ENCODE measurements around the gene UBTD2.

UBTD2 gene

DNA sequence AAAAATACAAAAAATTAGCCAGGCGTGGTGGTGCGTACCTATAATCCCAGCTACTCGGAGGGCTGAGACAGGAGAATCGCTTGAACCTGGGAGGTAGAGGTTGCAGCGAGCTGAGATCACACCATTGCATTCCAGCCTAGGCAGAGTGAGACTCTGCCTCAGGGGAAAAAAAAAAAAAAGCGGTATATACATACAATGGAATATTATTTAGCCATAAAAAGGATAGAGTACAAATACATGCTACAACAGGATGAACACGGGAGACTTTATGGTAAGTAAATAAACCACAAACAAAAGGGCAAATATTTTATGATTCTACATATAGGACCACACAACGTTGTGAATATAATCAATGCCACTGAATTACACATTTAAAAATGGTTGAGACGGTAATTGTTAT lies 5.2 kb downstream of the UBTD2 start:
- no peaks in the 10 kb centered on the region for H3K27me3 ChIP-seq (ENCODE audit: control insufficient read depth, insufficient read depth, low read length)
- no peaks in the 10 kb centered on the region for H3K36me3 ChIP-seq (ENCODE audit: control insufficient read depth, insufficient read depth, low read length)
- no peak overlapping the region for H3K4me3 ChIP-seq (ENCODE audit: low read length)
- H3K9me3 ChIP-seq (ENCODE audit: control insufficient read depth, insufficient read depth, low read length), result no peaks in the 10 kb centered on the region
- WGBS (ENCODE audit: insufficient coverage, insufficient read length), result no CpG with 5 or more reads among the region's 9 CpGs
- no peak for DNase-seq (ENCODE audit: low read depth, low spot score)
- H3K4me1 ChIP-seq (ENCODE audit: control insufficient read depth, insufficient read depth, low read length), result peaks cover 1% of the 10 kb centered on the region; the same call in 1 of the 2 replicates
- no peak overlapping the region for H3K27ac ChIP-seq (ENCODE audit: low read length)

GRCh38 chr5:172276214-172276613 lies 7.3 kb downstream of the UBTD2 start:
- Histone ChIP-seq H3K27me3 (ENCODE audit: control insufficient read depth, insufficient read depth, low read length) (no peaks in the 10 kb centered on the region), H3K27ac (ENCODE audit: low read length) (no peak overlapping the region)

GRCh38 chr5:172274951-172275753 lies 8.4 kb downstream of the UBTD2 start:
- H3K27me3 ChIP-seq (ENCODE audit: control insufficient read depth, insufficient read depth, low read length), result no peaks in the 10 kb centered on the region
- H3K9me3 ChIP-seq (ENCODE audit: control insufficient read depth, insufficient read depth, low read length), result no peaks in the 10 kb centered on the region
- WGBS (ENCODE audit: insufficient coverage, insufficient read length), result 100% methylated on average over 1 of the region's 14 CpGs
- H3K4me3 ChIP-seq (ENCODE audit: low read length), result no peak overlapping the region
- DNase-seq (ENCODE audit: low read depth, low spot score), result no peak
- H3K27ac ChIP-seq (ENCODE audit: low read length), result no peak overlapping the region
- H3K36me3 ChIP-seq (ENCODE audit: control insufficient read depth, insufficient read depth, low read length), result no peaks in the 10 kb centered on the region
- no peaks in the 10 kb centered on the region; the same call in 1 of the 2 replicates for H3K4me1 ChIP-seq (ENCODE audit: control insufficient read depth, insufficient read depth, low read length)

More at GRCh38 chr5:172276214-172276613, 7.3 kb downstream of the UBTD2 start:
- no peak overlapping the region for H3K4me3 ChIP-seq (ENCODE audit: low read length)
- no CpG with 5 or more reads among the region's 3 CpGs for WGBS (ENCODE audit: insufficient coverage, insufficient read length)
- no peaks in the 10 kb centered on the region for H3K36me3 ChIP-seq (ENCODE audit: control insufficient read depth, insufficient read depth, low read length)
- DNase-seq (ENCODE audit: low read depth, low spot score), result no peak
- H3K4me1 ChIP-seq (ENCODE audit: control insufficient read depth, insufficient read depth, low read length), result peaks cover under 1% of the 10 kb centered on the region; the same call in 1 of the 2 replicates
- no peaks in the 10 kb centered on the region for H3K9me3 ChIP-seq (ENCODE audit: control insufficient read depth, insufficient read depth, low read length)

- Histone ChIP-seq H3K27me3 (ENCODE audit: control insufficient read depth, insufficient read depth, low read length) (no peaks in the 10 kb centered on the region), H3K4me3 (ENCODE audit: low read length) (no peak overlapping the region), H3K27ac (ENCODE audit: low read length) (no peak overlapping the region), H3K4me1 (ENCODE audit: control insufficient read depth, insufficient read depth, low read length) (no peaks in the 10 kb centered on the region), H3K9me3 (ENCODE audit: control insufficient read depth, insufficient read depth, low read length) (no peaks in the 10 kb centered on the region), H3K36me3 (ENCODE audit: control insufficient read depth, insufficient read depth, low read length) (no peaks in the 10 kb centered on the region)
- 100% methylated on average over 1 of the region's 4 CpGs for WGBS (ENCODE audit: insufficient coverage, insufficient read length)
- DNase-seq (ENCODE audit: low read depth, low spot score), result no peak
These were observed 15.6 kb downstream of the UBTD2 start for GRCh38 chr5:172267943-172268342.

- no peaks in the 10 kb centered on the region for H3K27me3 ChIP-seq (ENCODE audit: control insufficient read depth, insufficient read depth, low read length)
- no peak overlapping the region for H3K4me3 ChIP-seq (ENCODE audit: low read length)
- no peaks in the 10 kb centered on the region for H3K4me1 ChIP-seq (ENCODE audit: control insufficient read depth, insufficient read depth, low read length)
- H3K27ac ChIP-seq (ENCODE audit: low read length), result no peak overlapping the region
- H3K9me3 ChIP-seq (ENCODE audit: control insufficient read depth, insufficient read depth, low read length), result no peaks in the 10 kb centered on the region
- no peak for DNase-seq (ENCODE audit: low read depth, low spot score)
- no peaks in the 10 kb centered on the region for H3K36me3 ChIP-seq (ENCODE audit: control insufficient read depth, insufficient read depth, low read length)
- WGBS (ENCODE audit: insufficient coverage, insufficient read length), result no CpG with 5 or more reads among the region's 4 CpGs
These were observed 16.9 kb downstream of the UBTD2 start for GRCh38 chr5:172266676-172267092.

- Histone ChIP-seq H3K36me3 (ENCODE audit: control insufficient read depth, insufficient read depth, low read length) (no peaks in the 10 kb centered on the region), H3K4me3 (ENCODE audit: low read length) (no peak overlapping the region), H3K9me3 (ENCODE audit: control insufficient read depth, insufficient read depth, low read length) (no peaks in the 10 kb centered on the region), H3K27me3 (ENCODE audit: control insufficient read depth, insufficient read depth, low read length) (no peaks in the 10 kb centered on the region), H3K4me1 (ENCODE audit: control insufficient read depth, insufficient read depth, low read length) (no peaks in the 10 kb centered on the region), H3K27ac (ENCODE audit: low read length) (no peak overlapping the region)
- no peak for DNase-seq (ENCODE audit: low read depth, low spot score)
- WGBS (ENCODE audit: insufficient coverage, insufficient read length), result no CpG with 5 or more reads among the region's 10 CpGs
These were observed 17.4 kb downstream of the UBTD2 start for GRCh38 chr5:172266071-172266675.

GRCh38 chr5:172264815-172265395 lies 18.7 kb downstream of the UBTD2 start:
- Histone ChIP-seq H3K36me3 (ENCODE audit: control insufficient read depth, insufficient read depth, low read length) (no peaks in the 10 kb centered on the region), H3K4me3 (ENCODE audit: low read length) (no peak overlapping the region), H3K27ac (ENCODE audit: low read length) (no peak overlapping the region), H3K27me3 (ENCODE audit: control insufficient read depth, insufficient read depth, low read length) (no peaks in the 10 kb centered on the region), H3K9me3 (ENCODE audit: control insufficient read depth, insufficient read depth, low read length) (no peaks in the 10 kb centered on the region), H3K4me1 (ENCODE audit: control insufficient read depth, insufficient read depth, low read length) (no peaks in the 10 kb centered on the region)
- no peak for DNase-seq (ENCODE audit: low read depth, low spot score)
- WGBS (ENCODE audit: insufficient coverage, insufficient read length), result no CpG with 5 or more reads among the region's 4 CpGs

DNA sequence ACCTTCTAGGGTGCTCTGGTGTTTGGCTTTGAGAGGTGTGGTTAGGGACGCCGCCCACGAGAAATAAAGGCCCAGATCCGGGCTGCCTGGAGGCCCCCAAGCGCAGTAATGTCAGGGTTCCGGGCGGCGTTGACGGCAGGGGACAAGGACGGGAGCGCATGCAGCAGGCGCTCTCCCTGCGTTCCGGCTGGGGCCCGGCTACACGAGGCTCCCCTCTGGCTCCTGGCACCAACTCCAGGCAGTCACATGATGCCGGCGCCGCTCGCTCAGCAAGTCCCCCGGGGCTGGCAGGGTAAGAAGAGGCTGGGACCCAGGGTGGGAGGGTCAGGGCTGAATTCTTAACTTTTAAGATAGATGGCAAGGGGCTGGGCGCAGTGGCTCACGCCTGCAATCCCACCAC lies 28.1 kb downstream of the UBTD2 start:
- Histone ChIP-seq H3K4me1 (ENCODE audit: control insufficient read depth, insufficient read depth, low read length) (no peaks in the 10 kb centered on the region), H3K36me3 (ENCODE audit: control insufficient read depth, insufficient read depth, low read length) (peaks cover 10% of the 10 kb centered on the region), H3K27me3 (ENCODE audit: control insufficient read depth, insufficient read depth, low read length) (no peaks in the 10 kb centered on the region), H3K4me3 (ENCODE audit: low read length) (no peak overlapping the region), H3K9me3 (ENCODE audit: control insufficient read depth, insufficient read depth, low read length) (no peaks in the 10 kb centered on the region), H3K27ac (ENCODE audit: low read length) (no peak overlapping the region)
- DNase-seq (ENCODE audit: low read depth, low spot score), result no peak
- WGBS (ENCODE audit: insufficient coverage, insufficient read length), result no CpG with 5 or more reads among the region's 23 CpGs

DNA sequence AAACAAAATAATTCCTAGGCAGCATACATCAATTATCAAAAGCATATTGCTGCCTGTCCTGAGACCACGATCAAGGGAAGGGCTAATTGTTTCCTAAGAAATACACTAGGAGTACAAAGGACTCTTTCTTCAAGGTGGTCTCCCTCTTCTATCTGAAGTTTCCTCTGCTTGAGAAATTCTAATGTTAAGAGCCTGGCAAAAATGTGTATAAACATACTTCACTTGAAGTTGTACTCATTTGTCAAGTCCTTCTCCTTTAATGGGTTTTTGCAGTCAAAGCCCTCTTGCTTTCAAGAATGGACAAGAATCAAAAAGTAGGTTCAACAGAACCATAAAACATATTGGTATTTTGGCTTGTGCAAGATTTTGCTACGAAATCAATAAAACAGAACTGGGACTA lies 31.1 kb downstream of the UBTD2 start:
- Histone ChIP-seq H3K9me3 (ENCODE audit: control insufficient read depth, insufficient read depth, low read length) (no peaks in the 10 kb centered on the region), H3K36me3 (ENCODE audit: control insufficient read depth, insufficient read depth, low read length) (peaks cover 10% of the 10 kb centered on the region), H3K27ac (ENCODE audit: low read length) (no peak overlapping the region), H3K4me1 (ENCODE audit: control insufficient read depth, insufficient read depth, low read length) (no peaks in the 10 kb centered on the region), H3K27me3 (ENCODE audit: control insufficient read depth, insufficient read depth, low read length) (no peaks in the 10 kb centered on the region), H3K4me3 (ENCODE audit: low read length) (no peak overlapping the region)
- no CpG with 5 or more reads among the region's 2 CpGs for WGBS (ENCODE audit: insufficient coverage, insufficient read length)
- DNase-seq (ENCODE audit: low read depth, low spot score), result no peak

DNA sequence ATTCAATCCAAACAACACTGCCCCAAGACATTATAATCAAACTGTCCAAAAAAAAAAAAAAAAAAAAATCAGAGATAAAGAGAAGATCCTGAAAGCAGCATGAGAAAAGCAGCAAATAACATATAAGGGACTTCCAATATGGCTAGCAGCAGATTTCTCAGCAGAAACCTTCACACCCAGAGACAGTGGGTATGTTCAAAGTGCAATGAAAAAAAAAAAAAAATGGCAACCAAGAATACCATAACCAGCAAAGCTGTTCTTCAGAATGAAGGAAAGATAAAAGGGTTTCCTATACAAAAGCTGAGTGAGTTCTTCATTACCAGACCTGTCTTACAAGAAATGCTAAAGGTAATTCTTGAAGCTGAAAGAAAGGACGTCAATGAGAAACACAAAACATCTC lies 32.1 kb downstream of the UBTD2 start:
- H3K4me1 ChIP-seq (ENCODE audit: control insufficient read depth, insufficient read depth, low read length), result no peaks in the 10 kb centered on the region
- no peak overlapping the region for H3K27ac ChIP-seq (ENCODE audit: low read length)
- H3K36me3 ChIP-seq (ENCODE audit: control insufficient read depth, insufficient read depth, low read length), result peaks cover 10% of the 10 kb centered on the region
- DNase-seq (ENCODE audit: low read depth, low spot score), result no peak
- no peaks in the 10 kb centered on the region for H3K27me3 ChIP-seq (ENCODE audit: control insufficient read depth, insufficient read depth, low read length)
- no peaks in the 10 kb centered on the region for H3K9me3 ChIP-seq (ENCODE audit: control insufficient read depth, insufficient read depth, low read length)
- no peak overlapping the region for H3K4me3 ChIP-seq (ENCODE audit: low read length)
- WGBS (ENCODE audit: insufficient coverage, insufficient read length), result no CpG with 5 or more reads among the region's 1 CpG
